ENCODE results near the gene GTF3C1. TPM values are rescaled to one million over a fixed set of nuclear protein-coding genes. Genes with fewer than 3 reads are reported as not detected.
"Not testable (repeated sequence)": the region's sequence is repeated elsewhere in the genome, so short reads cannot be mapped to it uniquely, and the experiment has no call there.

Gene GTF3C1
- total RNA-seq, 1 experiment from 2014 or later = 88.2 TPM

DNA sequence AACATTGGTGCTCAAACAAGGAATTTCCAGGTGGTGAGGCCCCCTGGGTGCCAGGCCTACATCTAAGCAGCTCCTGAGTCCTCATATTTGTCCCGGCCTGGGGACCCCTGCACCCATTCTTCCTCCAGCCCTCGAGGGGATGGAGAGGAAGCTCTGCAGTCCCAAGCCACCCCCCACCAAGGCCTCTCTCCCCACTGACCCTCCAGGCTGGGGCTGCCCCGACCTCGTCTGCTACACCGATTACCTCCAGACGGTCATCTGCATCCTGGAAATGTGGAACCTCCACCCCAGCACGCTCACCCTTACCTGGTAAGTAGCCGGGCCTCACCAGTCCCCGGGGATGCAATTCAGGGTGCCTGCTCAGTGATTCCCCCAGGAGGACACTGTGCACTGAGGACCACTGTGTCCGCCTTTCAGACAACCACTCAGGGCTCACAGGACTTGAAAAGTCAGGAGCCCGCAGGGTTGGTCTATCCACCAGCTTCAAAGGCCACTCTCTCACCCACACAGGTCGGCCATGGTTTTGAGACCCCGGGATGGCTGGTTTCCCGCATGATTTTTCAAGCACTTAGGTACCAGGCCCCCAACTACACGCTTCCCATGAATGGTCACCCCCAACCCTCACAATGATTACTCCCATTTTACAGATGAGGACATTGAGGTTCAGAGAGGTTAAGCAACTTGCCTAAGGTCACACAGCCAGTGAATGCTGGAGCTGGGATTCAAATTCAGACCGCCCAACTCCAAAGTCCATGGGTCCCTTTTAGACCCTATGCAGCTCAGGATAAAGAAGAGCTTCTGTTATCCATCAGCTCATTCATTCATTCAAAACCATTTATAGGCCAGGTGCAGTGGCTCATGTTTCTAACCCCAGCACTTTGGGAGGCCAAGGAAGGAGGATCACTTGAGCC is 115.3 kb downstream of the GTF3C1 start:
- no peak overlapping the region for H3K4me3 ChIP-seq

DNA sequence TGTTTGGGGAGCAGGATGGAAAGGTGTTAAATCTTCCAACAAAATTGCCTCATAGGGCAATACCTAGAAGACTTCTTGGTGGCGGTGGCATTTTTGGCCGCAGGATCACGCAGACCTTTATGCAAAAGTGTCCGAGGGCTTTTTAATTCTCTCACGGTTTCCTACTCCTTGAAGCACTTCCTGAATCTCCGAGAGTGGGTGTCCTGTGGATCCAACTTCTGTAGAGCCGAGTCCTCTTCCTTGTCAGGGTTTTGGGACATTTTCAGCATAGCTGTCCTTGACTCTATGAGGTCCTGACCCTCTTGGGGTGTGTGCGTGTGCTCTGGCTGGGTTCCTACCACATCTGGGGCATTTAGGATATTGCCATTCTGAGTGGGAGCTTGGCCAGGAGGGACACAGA is 116.1 kb downstream of the GTF3C1 start:
- Histone ChIP-seq H3K9me3 (no peaks in the 10 kb centered on the region), H3K4me3 (no peak overlapping the region), H3K27me3 (no peaks in the 10 kb centered on the region), H3K36me3 (no peaks in the 10 kb centered on the region)
- no peak for DNase-seq

More for the DNA sequence above, 115.3 kb downstream of the GTF3C1 start:
- H3K36me3 ChIP-seq = no peaks in the 10 kb centered on the region
- no peaks in the 10 kb centered on the region for H3K27me3 ChIP-seq
- H3K9me3 ChIP-seq = no peaks in the 10 kb centered on the region
- DNase-seq = no peak

DNA sequence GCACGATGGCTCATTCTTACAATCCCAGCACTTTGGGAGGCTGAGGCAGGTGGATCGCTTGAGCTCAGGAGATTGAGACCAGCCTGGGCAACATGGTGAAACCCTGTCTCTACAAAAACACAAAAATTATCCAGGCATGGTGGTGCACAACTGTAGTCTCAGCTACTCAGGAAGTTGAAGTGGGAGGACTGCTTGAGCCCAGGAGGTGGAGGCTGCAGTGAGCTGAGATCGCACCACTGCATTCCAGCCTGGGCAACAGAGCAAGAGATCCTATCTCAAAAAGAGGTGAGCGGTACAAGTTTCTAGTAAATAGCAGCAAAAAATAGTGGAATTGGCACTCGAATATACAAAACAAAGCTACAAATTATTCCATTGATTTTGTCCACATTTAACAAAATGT is 116.5 kb downstream of the GTF3C1 start:
- not testable (repeated sequence) for H3K9me3 ChIP-seq, H3K4me3 ChIP-seq, DNase-seq, H3K27me3 ChIP-seq, H3K36me3 ChIP-seq

DNA sequence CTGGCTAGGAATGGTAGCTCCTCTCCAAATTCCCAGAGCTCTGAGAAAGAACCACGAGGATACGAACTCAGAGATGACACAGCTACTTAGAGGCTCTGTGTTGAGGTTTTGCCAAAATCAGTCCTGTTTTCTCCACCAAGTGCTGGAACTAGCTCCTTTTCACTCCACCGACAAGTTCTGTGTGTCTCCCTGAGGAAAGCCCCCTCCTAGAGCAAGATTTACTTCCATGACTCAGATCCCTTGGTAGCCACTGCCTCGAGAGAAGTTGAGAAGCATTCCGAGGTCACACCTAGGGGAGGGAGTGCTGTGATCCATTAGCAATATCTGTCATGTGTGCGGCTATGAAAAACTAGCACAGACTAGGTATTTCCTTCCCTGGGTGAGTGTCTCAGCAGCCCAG is 117.2 kb downstream of the GTF3C1 start:
- no peaks in the 10 kb centered on the region for H3K36me3 ChIP-seq
- DNase-seq = no peak
- H3K4me3 ChIP-seq = no peak overlapping the region

DNA sequence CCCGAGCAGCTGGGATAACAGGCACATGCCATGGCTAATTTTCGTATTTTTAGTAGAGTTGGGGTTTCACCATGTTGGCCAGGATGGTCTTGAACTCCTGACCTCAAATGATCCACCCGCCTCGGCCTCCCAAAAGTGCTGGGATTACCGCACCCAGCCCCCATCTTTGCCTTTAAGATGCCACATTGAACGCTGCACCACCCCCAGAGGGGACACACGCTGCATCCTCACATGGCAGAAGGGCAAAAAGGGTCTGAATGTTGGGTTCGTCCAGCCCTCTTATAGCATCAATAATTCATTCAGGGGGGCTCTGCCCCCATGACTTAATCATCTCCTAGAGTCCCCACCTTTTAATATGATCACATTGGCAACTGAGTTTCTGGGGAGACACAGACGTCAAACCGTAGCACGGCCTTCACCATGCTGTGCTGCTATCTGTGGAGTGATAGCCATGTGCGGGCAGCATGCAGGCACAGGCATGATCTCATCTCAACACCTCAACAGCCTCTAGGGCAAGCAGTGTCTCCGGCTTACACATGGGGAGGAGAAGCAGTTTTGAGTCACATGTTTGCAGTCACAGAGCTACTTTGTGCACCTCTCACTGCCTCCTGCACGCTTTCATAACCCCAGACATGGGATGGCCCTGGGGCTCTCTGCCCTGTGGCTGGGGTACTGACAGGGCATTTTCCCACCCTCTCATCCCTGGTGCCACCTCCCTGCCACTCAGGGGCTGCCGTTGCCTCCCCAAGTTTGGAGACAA is 117.8 kb downstream of the GTF3C1 start:
- Histone ChIP-seq H3K4me3 (no peak overlapping the region), H3K36me3 (no peaks in the 10 kb centered on the region), H3K27me3 (no peaks in the 10 kb centered on the region), H3K9me3 (no peaks in the 10 kb centered on the region; the same call in 1 of the 2 replicates)
- DNase-seq = no peak

More for the DNA sequence above, 117.2 kb downstream of the GTF3C1 start:
- H3K9me3 ChIP-seq = no peaks in the 10 kb centered on the region
- no peaks in the 10 kb centered on the region for H3K27me3 ChIP-seq

DNA sequence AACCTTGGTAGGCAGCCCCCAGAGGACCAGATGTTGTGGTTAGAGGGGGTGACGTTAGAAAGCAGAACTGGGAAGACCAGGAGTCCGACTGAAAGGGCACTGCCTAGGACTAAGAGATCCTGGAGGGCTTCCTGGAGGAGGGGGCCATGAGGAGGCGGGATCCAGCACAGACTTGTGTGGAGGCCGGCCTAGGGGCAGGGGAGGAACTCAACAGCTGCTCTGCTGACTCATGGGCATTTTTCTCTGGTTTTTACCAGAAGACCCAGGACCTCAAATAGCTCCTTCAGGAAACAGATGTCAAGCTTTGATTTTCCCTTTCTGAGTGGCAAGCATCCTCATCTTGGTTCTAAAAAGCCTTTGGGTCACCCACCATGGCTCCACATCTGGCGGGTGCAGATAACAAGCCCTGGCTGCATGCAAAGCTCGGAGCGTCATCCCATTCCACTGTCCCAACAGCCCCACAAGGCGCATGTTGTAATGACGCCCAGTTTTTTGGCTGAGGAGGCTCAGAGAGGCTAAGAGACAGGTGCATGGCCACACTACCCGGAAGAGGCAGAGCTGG is 118.7 kb downstream of the GTF3C1 start:
- DNase-seq = no peak
- H3K4me3 ChIP-seq = no peak overlapping the region
- no peaks in the 10 kb centered on the region for H3K27me3 ChIP-seq

DNA sequence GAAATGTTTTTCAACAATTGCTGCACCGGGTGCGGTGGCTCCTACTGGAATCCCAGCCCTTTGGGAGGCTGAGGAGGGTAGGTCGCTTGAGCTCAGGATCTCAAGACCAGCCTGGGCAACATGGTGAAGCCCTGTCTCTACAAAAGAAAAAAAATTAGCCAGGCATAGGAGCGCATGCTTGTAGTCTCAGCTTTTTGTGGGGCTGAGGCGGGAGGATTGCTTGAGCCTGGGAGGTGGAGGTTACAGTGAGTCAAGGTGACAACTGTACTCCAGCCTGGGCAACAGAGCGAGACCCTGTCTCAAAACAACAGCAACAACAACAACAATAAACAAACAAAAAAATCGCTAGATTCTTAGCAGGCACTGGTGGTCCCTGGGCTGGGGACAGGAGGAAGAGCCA is 119.2 kb downstream of the GTF3C1 start:
- Histone ChIP-seq H3K4me3 (no peak overlapping the region), H3K9me3 (peaks cover 3% of the 10 kb centered on the region), H3K36me3 (no peaks in the 10 kb centered on the region), H3K27me3 (no peaks in the 10 kb centered on the region)
- no peak for DNase-seq

More for the DNA sequence above, 118.7 kb downstream of the GTF3C1 start:
- peaks cover 3% of the 10 kb centered on the region for H3K9me3 ChIP-seq
- H3K36me3 ChIP-seq = no peaks in the 10 kb centered on the region

- no peaks in the 10 kb centered on the region for H3K27me3 ChIP-seq
- no peaks in the 10 kb centered on the region for H3K36me3 ChIP-seq
- no peak for DNase-seq
- H3K4me3 ChIP-seq = no peak overlapping the region
- peaks cover 3% of the 10 kb centered on the region for H3K9me3 ChIP-seq
Observed at GRCh38 chr16:27429981-27430441, 119.7 kb downstream of the GTF3C1 start.

DNA sequence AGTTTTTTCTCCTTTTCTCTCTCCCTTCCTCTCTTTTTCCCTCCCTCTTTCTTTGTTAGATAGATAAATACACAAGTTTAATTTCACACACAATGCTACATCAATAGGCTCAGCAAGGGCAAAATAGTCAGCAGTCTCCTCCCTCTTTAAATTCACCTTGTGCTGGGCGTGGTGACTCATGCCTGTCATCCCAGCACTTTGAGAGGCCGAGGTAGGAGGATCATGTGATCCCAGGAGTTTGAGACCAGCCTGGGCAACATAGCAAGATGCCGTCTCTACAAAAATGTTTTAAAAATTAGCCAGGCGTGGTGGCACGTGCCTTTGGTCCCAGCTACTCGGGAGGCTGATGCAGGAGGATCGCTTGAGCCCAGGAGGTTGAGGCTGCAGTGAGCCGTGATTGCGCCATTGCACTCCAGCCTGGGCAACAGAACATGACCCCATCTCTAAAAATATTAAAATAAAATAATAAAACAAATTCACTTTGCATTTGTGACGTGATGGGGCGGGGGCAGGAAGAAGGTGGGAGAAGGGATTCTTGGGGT is 120.3 kb downstream of the GTF3C1 start:
- peaks cover 3% of the 10 kb centered on the region for H3K9me3 ChIP-seq
- H3K36me3 ChIP-seq = no peaks in the 10 kb centered on the region
- no peaks in the 10 kb centered on the region for H3K27me3 ChIP-seq
- DNase-seq = no peak
- no peak overlapping the region for H3K4me3 ChIP-seq

DNA sequence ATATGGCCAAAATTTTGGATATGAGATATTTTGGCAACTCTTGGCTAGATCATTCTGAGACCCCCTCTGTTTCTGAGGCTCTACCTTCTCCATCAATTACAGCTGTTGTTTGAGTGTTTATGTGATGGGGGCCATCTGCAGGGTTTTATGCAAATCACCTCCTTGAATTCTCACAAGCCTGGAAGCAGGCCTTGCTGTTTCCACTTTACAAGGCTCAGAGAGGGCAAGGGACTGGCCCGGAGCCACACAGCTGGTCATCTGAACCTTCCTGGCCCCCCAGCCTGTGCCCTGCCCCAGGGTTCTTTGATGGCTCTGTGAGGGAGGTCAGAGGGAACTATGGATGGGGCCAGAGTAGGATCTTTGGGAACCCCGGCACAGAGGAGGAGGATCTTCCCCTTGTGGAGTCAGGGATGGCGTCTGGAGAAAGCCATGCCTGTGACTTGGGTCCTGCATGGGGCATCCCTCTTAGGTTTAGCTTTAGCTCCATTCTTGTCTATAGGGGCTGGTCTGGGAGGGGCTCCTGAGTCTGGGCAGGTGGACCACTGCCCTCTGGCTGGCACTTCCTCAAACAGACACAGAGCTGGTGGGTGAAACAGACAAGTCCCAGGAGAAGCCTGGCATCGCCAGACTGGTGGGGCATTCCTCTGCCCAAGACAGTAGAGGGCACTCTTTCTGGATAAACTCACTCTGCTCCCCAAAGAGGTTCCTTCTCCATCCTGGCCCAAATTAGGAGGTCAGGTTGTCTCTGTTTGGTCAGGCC is 121.5 kb downstream of the GTF3C1 start:
- H3K9me3 ChIP-seq = peaks cover 9% of the 10 kb centered on the region
- no peaks in the 10 kb centered on the region for H3K27me3 ChIP-seq
- no peak for DNase-seq
- H3K36me3 ChIP-seq = no peaks in the 10 kb centered on the region
- H3K4me3 ChIP-seq = no peak overlapping the region

DNA sequence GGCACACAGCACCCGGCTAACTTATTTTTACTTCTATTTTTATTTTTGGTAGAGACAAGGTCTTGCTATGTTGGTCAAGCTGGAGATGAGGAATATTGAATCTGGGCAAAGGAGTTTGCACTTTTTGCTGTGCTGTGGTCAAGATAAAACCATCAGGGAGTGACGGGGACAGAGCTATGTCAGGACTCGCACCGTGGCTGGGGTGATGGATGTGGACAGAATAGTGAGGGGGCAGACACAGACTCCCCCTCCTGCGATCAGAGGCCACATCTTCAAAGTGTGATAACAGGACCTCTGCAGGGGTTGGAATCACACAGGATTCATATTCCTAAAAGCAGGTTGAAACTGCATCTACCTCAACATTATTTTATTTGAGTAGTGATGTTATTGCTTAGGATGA is 122.2 kb downstream of the GTF3C1 start:
- H3K27me3 ChIP-seq = no peaks in the 10 kb centered on the region
- H3K4me3 ChIP-seq = no peak overlapping the region
- H3K9me3 ChIP-seq = peaks cover 15% of the 10 kb centered on the region
- no peak for DNase-seq
- no peaks in the 10 kb centered on the region for H3K36me3 ChIP-seq

- no peak overlapping the region for H3K4me3 ChIP-seq
- H3K27me3 ChIP-seq = no peaks in the 10 kb centered on the region
- H3K36me3 ChIP-seq = no peaks in the 10 kb centered on the region
- peaks cover 24% of the 10 kb centered on the region for H3K9me3 ChIP-seq
- DNase-seq = peak; percentile 95
Observed at GRCh38 chr16:27426423-27427408, 123.0 kb downstream of the GTF3C1 start.

GRCh38 chr16:27425961-27426360 is 123.8 kb downstream of the GTF3C1 start:
- Histone ChIP-seq H3K9me3 (peaks cover 28% of the 10 kb centered on the region), H3K27me3 (no peaks in the 10 kb centered on the region), H3K4me3 (no peak overlapping the region), H3K36me3 (no peaks in the 10 kb centered on the region)
- no peak for DNase-seq

DNA sequence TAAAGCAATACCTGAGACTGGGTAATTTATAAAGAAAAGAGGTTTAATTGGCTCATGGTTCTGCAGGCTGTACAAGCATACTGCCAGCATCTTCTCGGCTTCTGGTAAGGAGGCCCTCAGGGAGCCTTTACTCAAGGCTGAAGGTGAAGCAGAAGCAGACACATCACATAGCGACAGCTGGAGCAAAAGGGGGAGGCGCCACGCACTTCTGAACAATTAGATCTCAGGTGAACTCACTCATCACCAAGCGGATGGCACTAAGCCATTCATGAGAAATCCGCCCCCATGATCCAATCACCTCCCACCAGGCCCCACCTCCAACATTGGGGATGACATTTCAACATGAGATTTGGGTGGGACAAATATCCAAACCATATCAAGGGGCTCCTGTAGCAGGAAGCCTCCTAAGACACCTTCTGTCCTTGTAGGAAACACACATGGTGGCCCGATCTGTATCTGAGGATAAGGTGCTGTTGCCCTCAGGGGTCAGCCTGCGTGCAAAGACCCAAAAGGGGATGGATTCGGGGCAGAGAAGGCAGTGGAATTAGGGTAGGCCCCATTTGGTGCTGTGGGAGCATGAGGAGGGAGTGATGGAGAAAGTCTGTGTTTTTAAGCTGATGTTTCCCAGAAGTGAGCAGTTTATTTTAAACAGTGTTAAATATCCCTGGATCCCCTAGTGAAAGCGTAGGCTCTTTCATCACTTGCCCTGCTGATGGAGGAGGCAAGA is 124.8 kb downstream of the GTF3C1 start:
- DNase-seq = no peak
- Histone ChIP-seq H3K9me3 (peaks cover 31% of the 10 kb centered on the region), H3K36me3 (no peaks in the 10 kb centered on the region)

More for the DNA sequence above, 124.8 kb downstream of the GTF3C1 start:
- no peak overlapping the region for H3K4me3 ChIP-seq
- H3K27me3 ChIP-seq = no peaks in the 10 kb centered on the region
